HEK293T (cell line): ENCODE measurements around the gene FKBP11.

Experiments used
- FOXA1 ChIP-seq: fragments of 450-650 bp; IDR thresholded peaks from 2 replicates; pipeline ENCODE4 v1.6.1; 2016; ENCODE audit warnings: mild to moderate bottlenecking
- NFRKB ChIP-seq: fragments of 450-650 bp; IDR thresholded peaks from 2 replicates; pipeline ENCODE4 v1.6.1; 2016; ENCODE audit warnings: mild to moderate bottlenecking, moderate library complexity
- SP1 ChIP-seq: fragments of 450-650 bp; IDR thresholded peaks from 2 replicates; pipeline ENCODE4 v1.6.1; 2017
- SUZ12 ChIP-seq: fragments of 450-650 bp; IDR thresholded peaks from 2 replicates; pipeline ENCODE4 v1.6.1; 2016; ENCODE audit warnings: mild to moderate bottlenecking

GRCh38 chr12:48933664-48934311 lies 8.5 kb upstream of the FKBP11 start:
- TF ChIP-seq SUZ12 (no peak), NFRKB (no peak), FOXA1 (no peak), SP1 (no peak)
